ENCODE results near the gene BMP7.
"Not testable (repeated sequence)": the region's sequence is repeated elsewhere in the genome, so short reads cannot be mapped to it uniquely, and the experiment has no call there.

The BMP7 gene

DNA sequence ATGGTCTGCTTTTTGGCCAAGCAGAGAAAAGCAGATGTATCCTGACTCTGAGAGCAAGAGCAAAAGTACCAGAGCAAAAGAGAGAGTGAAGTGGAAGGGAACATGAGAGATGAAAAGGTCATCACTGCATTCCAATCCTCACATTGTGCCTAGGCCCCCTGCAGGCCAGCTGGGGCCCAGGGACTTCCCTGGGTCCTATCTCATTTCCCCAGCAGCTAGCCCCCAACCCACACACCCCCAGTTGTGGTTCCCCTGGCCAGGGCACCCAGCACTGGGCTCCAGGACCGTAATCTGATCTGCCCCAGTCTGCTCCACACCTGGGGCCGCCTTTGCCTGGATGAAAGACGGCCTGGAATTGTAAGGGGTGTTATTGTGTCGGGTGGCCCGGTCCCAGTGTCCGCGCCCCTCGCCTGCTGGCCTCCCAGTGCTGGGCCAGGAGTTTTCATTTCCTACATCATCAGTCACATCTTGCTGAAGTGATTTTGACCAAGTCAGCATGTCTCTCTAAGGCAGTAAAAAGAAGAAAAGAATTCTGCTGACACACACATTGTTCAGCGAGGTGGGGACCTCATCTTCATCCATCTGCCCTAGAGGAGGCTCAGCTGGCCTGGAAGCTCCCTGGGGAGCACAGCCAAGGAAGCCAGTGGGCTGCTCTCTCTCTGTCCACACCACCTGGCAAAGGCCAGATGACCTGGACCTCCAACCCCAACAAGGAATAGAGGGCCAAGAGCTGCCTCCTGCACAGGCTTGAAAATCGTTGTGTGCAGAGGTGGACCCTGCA, 4.0 kb upstream of the BMP7 start:
- intact Hi-C loops (cut with DNase I), result no loop called here
- no peak for DNase-seq

DNA sequence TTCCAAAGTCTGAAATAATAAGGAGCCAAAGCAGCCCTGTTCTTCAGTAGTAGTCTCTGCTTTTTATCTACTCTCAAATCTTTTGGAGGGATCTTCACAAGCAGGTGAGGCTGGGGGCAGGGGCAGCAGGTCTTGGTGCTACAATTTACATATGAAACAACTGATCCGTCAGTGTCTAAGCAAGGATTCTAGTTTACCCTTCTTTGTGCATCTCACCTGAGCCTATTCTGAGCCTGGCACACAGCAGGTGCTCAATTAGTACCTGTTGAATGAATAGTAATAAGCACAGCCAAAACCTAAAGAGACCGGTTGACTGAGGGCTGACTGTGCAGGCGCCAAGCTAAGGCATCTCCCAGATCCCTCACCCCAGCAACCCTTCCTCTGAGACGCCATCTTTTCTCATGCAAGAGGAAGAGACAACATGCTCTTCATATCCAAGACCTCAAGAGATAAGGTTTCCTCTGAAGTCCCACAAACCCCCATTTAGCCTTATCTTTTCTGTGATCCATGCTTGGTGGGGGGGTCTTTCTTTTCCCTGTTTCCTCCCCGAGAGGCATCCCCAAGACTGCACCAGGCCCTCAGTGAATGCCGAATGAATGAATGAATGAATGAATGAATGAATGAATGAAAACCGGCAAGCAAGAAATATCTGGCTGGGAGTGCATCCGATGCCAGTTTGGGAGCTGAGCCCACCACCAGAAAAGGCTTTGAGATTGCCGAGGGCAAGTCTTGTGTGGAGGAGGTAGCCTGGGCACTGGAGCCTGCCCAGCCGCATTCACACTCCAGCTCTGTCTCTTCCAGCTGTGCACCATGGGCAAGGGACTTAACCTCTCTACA, 2.9 kb upstream of the BMP7 start:
- intact Hi-C loops (cut with DNase I), result loop anchor here (10.0 kb wide), 2 partner anchors 55 to 175 kb away; partner anchors contain the start of gene SPO11

DNA sequence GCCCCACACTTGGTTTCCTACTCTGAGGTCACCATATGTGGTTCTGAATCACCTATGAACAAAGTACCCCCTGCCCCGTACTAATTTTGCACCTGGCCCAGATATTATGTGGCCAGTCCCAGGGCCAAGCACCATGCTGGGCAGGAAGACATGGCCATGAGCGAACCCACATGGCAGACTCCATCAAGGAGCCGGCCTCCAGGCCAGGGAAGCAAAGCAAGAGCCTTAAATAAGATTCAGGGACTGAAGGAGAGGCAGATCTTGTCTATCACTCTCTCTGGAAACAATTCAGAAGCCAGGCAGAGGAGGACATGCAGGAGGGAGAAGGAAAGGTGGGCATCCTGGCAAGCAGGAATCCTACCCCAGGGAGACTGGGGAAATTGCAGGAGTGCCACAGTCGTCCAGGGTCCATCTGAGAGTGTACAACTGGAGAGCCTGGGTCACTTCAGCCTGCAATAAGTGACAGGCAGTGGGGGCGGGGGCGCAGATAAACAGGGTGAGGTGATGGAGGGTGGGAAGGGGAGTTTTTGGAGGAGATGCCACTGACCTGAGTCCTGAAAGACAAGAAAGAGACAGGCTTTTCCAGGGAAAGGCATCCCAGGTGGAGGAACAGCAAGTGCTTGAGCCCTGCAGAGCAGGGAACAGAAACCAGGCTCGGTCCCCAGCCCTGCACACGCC, 2.1 kb upstream of the BMP7 start:
- DNase-seq, result no peak
- intact Hi-C loops (cut with DNase I), result loop anchor here (10.0 kb wide), 2 partner anchors 56 to 174 kb away; partner anchors contain the start of gene SPO11

More for the DNA sequence above, 2.9 kb upstream of the BMP7 start:
- DNase-seq, result no peak

DNA sequence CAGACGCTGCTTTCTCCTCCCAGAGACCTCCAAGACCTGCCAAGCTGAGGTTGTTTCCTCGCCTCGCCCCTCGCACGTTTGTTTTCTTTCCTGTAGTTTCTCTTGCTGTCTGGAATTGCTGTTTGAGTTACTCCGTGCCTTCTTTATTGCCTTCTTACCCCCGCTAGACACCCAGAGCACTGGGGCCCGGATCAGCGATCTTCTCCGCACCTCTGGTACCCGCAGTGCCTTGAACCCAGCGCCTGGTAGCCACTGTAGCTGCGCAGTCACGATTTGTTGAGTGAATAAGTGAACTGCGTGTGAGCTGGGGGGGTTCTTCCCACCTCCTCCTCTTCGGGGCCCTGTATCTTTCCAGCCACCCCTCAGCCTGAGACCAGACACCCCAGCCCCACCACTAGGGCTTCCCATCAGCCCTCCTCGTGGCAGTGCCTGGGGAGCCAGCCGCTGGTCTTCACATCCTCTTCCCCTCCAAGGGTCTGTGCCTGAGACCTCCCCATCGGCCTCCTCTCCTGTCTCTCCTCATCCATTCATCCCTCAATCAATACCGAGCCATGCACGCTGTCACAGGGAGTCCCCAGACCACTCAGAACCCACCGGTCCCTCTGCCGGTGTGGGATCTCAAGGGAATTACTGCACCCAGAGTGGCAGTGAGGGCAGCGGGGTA, 849 bp upstream of the BMP7 start:
- DNase-seq, result no peak
- intact Hi-C loops (cut with DNase I), result loop anchor here (10.0 kb wide), 2 partner anchors 58 to 172 kb away; partner anchors contain the start of gene SPO11

DNA sequence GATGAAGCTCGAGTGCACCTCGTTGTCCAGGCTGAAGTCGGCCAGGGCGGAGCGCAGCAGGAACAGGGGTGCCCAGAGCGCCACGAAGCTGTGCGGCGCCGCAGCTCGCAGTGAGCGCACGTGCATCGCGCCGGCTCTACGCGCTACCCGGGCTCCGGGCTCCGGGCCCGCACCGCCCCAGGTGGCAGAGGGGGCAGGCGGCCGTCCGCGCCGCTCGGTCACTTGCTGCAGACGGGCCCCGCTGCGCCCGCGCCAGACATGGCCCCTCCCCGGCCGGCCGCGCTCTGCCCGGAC, 497 bp downstream of the BMP7 start:
- DNase-seq, result peak in 5 of 42 donors; percentile 32 to 47 (median 42)
- intact Hi-C loops (cut with DNase I), result loop anchor here (10.0 kb wide), 2 partner anchors 59 to 171 kb away; partner anchors contain the start of gene SPO11

DNA sequence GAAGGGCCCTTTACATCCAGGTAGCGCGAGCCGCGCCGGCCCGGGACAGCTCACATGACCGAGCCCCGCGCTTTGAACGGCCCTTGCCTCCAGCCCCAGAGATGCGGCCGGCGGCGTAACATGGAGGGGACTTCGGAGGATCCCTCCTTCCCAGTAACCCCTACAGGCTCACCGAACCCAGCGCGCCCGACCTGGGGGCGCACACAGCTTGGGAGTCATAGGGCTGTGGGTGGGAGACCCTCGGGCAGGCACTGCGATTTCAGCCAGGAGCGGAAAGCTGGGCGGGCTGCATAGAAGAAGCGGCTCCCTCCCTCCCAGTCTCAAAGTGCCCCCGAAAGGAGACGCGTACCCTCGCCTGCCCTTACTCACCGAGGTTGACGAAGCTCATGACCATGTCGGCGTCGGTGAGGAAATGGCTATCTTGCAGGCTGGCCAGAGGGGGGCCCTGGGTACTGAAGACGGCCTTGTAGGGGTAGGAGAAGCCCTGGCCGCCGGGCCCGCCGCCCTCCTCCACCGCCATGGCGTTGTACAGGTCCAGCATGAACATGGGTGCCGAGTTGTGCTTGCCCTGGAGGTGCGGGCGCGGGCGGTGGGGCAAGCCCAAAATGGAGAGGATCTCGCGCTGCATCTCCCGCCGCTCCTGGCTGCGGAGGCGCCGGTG, 975 bp downstream of the BMP7 start:
- DNase-seq, result peak in 5 of 42 donors; percentile 37 to 60 (median 43)
- intact Hi-C loops (cut with DNase I), result loop anchor here (10.0 kb wide), 2 partner anchors 59 to 171 kb away; partner anchors contain the start of gene SPO11

DNA sequence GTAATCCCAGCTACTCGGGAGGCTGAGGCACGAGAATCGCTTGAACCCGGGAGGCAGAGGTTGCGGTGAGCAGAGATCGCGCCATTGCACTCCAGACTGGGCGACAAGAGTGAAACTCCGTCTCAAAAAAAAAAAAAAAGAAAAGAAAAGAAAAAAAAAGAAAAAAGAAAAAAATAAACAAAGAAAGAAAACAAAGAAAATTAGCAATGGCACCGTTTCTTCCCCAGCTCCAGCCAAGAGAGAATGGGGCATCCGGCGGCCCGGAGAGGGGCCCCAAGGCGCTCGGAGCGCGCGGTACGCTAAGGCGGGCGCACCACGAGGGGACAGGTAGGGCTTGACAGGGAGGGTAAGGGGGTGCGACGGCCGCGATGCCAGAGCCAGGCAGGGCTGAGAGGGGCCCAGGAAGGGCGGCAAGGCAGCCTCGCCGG, 1.5 kb downstream of the BMP7 start:
- intact Hi-C loops (cut with DNase I), result loop anchor here (10.0 kb wide), 2 partner anchors 60 to 170 kb away; partner anchors contain the start of gene SPO11
- not testable (repeated sequence) for DNase-seq

DNA sequence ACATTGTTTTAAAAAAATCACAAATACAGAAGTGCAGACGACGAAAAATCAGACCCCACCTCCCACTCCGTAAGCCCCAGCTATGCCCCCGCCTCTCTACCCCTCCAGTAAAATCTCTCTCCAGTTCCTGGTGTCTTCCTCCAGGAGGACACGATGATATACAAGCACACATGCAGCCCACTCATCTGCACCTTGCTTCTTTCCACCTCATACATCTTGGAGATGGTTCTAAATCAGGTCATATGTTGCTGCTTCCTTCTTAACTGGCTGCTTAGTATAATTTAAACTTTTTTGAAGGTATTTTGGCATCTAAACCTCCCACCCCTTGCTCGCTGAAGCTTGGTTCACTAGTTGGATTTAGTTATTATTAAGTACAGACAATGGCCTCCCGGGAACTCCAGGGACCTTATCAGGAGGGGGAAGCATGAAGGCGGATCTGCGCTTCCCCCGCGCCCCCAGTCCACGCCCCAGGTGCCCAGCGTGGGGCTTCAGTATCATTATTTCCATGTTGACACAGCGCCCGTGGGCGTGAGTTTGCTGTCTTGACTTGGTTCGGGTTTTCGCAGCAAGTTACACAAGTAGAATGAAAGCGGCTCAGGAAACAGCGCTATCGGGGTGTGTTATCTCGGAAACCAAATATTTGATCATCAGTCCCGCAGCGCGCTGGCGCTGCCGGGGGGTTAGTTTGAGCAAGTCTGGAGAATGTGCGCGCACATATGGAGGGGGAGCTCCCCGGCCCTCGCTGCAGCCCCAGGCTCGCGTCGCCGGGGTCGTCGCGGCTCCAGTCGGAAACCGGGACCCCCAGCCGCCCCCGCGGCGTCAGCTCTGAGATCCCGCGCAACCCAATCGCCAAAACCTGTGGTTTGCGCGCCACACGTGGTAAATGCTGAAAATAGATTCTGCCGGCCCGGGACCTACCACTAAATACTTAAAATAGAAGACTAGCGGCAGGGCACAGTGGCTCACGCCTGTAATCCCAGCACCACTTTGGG, 2.3 kb downstream of the BMP7 start:
- no peak for DNase-seq
- intact Hi-C loops (cut with DNase I), result loop anchor here (10.0 kb wide), 2 partner anchors 61 to 169 kb away; partner anchors contain the start of gene SPO11

DNA sequence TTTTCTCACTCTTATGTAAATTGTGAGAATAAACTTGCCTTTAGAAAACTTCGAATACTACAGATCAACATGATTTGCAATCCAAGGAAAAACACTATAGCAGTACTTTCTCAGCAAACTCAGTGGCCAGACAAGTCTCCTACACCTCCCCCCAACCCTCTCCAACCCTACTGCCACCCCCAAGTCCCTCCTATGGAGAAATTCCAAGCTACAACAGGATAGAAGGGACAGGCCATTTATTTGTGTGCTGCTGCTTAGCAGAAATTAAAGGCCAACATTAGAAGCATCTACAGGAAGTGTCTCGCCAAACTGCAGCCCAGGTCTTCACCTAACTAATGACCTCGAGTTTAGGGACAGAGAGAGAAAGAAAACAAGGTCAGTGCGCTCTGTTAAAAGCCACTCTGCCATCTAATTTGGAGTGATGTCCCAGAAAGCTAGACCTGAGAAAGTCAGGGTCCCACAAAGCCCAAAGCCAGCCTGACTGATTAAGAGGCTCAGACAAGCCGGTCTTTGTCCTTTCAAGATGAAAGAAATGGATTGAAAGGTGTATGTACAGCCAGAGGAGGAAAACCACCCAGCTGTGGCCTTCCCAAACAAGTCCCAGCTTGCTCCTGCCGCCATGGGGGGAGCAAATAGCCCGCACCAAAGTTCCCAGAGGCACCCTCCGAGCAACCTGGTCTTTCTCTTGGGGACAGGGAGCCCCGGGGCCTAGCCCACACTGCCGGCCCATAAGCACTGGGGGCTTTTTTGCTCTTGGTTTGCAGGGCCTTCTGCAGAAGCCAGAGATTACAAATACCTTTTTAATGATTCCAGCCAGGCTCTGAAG, 3.4 kb downstream of the BMP7 start:
- intact Hi-C loops (cut with DNase I), result loop anchor here (10.0 kb wide), 2 partner anchors 62 to 168 kb away; partner anchors contain the start of gene SPO11
- DNase-seq, result no peak

DNA sequence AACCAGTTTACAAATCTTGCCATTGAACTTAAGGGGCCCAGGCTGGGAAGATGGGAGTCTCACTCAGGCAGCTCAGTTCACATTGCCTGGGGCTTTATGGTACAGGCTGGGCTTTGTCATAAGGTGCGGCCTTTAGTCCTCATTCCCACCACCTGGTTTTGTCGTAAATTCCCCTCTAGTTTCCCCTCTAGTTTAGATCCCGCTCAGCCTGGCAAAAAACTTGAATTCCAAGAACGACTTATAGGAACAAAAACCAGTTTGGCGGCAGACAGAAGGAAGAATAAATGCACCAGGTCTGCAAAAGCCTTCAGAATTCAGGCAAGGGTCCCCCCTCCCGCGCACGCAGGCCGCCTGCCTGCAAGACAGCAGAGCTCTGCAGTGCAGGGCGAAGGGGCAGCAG, 4.1 kb downstream of the BMP7 start:
- DNase-seq, result no peak
- intact Hi-C loops (cut with DNase I), result loop anchor here (10.0 kb wide), 2 partner anchors 62 to 168 kb away; partner anchors contain the start of gene SPO11

DNA sequence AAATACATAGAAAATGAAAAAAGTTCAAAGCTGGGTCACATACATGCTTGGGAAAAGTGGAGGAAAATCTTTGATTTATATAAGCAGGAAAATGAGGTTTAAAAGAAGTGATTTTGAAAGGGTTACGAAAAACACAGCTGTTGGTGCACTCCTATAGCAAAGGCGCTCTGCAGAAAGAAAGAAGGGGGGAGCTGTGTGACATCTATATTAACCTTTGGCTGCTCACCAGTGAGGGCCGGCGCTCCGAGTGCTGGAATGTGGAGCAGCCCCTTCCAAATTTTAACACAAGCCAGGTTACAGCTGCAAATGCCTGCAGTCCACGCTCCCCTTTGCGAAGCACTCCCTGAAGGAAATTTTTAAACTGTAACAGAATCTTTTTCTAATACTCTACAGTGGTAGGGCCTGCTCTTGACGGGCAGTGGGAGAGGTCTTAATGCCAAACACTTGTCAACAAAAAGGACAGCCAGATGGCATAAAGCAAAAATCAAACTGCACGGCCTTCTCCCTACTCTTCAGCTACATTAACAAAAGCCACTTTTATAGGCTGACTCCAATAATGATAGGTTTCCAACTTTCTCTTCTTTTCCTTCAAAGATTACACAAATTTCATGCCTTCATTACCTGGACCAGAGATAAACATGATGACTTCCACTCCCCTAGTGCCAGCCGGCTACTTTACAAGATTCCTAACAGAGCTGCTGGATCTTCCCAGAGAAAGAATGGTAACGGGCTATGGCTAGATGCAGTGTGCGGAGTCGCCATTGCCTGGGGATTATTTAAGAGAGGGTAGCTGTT, 4.8 kb downstream of the BMP7 start:
- intact Hi-C loops (cut with DNase I), result loop anchor here (10.0 kb wide), 2 partner anchors 63 to 167 kb away; partner anchors contain the start of gene SPO11
- DNase-seq, result no peak

DNA sequence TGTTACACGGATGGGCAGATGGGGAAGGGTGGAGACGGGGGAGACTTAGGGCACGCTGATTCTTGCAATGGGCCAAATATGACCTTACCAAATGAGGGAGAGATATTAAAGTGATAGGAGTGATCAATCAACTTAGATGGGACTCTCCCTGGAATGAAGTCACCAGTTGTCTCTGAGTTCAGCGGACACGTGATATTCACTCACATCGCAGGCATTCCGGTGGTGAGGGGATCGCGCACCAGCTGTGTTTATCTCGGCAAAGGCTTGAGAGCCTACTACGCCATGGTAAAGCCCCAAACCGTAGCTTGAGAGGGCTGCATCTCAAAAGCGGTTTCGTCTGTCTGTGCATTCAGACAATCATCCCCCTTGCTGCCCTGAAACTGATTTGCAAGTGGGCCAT, 5.5 kb downstream of the BMP7 start:
- DNase-seq, result no peak
- intact Hi-C loops (cut with DNase I), result loop anchor here (10.0 kb wide), 2 partner anchors 64 to 166 kb away; partner anchors contain the start of gene SPO11

DNA sequence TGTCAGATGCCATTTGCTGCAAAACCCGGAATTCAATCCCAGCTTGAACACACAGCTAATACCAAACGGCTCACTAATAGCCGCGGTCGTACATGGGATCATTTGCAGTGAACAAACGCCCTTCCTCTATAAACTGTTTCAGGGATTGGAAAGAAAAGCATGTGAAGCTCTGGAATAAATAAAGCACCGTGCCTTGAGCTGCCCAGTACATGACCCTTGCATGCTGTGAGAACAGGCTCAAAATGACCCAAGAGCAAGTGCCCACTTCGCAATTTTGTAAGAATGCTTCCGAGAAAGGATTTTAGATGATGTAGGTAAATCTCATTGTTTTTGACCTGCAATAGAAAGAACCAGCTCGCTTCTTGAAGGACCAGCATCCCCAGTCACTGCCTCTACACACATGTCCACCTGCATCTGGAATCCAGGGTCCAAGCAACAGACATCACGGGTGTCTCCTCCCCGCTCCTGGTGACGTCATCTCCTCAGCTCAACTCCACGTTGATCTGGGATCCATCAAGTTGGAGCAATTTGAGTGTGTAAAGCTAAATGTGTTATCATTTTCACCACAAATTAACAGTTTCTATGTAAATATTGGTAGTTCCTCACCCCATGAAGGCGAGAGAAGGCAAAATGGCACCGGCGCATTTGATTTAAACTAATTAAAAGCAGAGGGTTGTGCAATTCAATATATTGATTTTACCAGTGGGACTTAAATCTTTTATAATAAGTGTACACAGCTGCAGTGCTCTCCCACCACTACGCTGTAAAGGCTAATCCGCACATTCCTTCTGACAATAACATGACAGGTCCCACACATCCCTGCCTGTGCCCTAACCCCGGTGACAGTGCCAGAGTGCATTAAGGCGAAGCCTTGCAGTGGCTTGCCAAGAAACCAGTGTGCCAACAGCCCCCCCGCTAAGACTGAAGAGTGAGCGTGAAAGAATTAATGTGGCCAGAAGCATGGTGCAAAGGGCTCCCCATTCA, 6.2 kb downstream of the BMP7 start:
- DNase-seq, result peak in 1 of 42 donors; percentile 43
- intact Hi-C loops (cut with DNase I), result loop anchor here (10.0 kb wide), 2 partner anchors 65 to 165 kb away; partner anchors contain the start of gene SPO11

Measured in head of caudate nucleus (tissue), 42 donors.